Amniotic stem cell (primary cell): ENCODE results near the gene POLR1G.
"Not testable (repeated sequence)": the region's sequence is repeated elsewhere in the genome, so short reads cannot be mapped to it uniquely, and the experiment has no call there.

ENCODE experiments used
- DNase-seq: peaks from one replicate; lab custom pipeline; 2025; lab: John Stamatoyannopoulos, UW

Gene POLR1G

GRCh38 chr19:45400192-45400591 lies 6.3 kb upstream of the POLR1G start:
- no peak for DNase-seq

DNA sequence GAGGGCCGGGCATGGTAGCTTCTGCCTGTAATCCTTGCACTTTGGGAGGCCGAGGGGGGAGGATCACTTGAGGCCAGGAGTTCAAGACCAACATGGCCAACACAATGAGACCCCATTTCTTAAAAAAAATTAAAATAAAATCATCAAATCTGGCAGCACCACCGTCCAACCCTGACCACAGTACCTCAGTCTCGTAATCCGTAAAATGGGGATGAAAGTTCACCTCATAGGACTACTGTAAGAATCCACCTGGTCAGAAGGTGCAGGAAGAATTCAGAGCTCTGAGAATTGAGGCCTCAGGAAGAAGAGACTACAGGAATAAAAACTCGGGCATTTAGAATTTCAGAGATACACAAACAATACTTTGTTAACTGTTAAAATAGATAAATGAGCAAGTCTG lies 4.6 kb upstream of the POLR1G start:
- DNase-seq = no peak

- DNase-seq = no peak
Observed at GRCh38 chr19:45402298-45403061, 4.0 kb upstream of the POLR1G start.

DNA sequence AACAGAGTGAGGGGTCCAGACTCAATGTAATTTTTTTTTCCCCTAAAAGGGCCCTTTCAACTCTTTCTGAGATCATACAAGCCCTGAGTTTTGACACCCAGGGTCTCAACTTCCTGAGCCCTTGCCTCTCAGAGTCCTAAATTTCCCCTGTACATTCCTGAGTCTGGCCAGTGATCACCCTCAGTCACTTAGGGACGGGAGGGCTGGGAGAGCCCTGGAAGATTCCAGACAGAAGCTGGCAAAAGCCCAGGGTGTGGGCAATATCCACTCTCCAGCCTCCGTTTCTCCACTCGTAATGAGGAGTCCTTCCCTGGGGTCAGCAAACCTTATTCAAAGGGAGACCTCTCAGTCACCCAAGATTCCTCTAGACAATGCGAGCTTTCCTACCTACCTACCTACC lies 3.2 kb upstream of the POLR1G start:
- no peak for DNase-seq

- DNase-seq = no peak
Observed at GRCh38 chr19:45403781-45404556, 2.5 kb upstream of the POLR1G start.

GRCh38 chr19:45404557-45405434 lies 1.6 kb upstream of the POLR1G start, which contains the start of gene PPP1R13L:
Gene PPP1R13L, minus strand, starts transcription at chr19:45405069. Its CDS starts 6,751 bp downstream, at chr19:45398318.
- DNase-seq = no peak

GRCh38 chr19:45405435-45406225 lies 814 bp upstream of the POLR1G start:
- DNase-seq = peak; percentile 64

DNA sequence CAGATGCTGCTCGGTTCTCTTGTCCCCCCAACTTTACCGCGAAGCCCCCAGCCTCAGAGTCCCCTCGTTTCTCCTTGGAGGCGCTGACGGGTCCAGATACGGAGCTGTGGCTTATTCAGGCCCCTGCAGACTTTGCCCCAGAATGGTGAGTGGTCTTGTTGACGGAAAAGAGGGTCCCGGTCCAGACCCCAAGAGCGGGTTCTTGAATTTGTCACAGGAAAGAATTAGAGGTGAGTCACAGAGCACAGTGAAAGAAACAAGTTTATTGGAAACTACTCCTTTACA lies 589 bp downstream of the POLR1G start:
- no peak for DNase-seq

DNA sequence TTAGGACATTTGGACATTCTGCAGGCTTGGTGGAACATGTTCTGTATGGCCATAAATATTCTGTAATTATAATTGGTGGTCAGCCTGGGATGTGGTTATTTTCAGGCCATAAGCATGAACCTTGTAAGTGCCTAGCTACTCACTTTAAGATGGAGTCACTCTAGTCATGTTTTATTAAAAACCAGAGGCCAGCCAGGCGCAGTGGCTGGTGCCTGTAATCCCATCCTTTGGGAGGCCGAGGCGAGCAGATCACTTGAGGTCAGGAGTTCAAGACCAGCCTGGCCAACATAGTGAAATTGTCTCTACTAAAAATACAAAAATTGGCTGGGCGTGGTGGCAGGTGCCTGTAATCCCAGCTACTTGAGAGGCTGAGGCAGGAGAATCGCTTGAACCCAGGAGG lies 1.1 kb downstream of the POLR1G start:
- not testable (repeated sequence) for DNase-seq

- DNase-seq = no peak
Observed at GRCh38 chr19:45408121-45408520, 1.7 kb downstream of the POLR1G start.

DNA sequence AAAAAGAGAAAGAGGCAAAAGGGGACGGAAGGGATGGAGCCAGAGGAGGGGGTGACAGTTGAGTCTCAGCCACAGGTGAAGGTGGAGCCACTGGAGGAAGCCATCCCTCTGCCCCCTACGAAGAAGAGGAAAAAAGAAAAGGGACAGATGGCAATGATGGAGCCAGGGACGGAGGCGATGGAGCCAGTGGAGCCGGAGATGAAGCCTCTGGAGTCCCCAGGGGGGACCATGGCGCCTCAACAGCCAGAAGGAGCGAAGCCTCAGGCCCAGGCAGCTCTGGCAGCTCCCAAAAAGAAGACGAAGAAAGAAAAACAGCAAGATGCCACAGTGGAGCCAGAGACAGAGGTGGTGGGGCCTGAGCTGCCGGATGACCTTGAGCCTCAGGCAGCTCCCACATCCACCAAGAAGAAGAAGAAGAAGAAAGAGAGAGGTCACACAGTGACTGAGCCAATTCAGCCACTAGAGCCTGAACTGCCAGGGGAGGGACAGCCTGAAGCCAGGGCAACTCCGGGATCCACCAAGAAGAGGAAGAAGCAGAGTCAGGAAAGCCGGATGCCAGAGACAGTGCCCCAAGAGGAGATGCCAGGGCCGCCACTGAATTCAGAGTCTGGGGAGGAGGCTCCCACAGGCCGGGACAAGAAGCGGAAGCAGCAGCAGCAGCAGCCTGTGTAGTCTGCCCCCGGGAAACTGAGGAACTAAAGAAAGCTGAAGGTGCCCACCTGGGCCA lies 2.5 kb downstream of the POLR1G start:
- no peak for DNase-seq

DNA sequence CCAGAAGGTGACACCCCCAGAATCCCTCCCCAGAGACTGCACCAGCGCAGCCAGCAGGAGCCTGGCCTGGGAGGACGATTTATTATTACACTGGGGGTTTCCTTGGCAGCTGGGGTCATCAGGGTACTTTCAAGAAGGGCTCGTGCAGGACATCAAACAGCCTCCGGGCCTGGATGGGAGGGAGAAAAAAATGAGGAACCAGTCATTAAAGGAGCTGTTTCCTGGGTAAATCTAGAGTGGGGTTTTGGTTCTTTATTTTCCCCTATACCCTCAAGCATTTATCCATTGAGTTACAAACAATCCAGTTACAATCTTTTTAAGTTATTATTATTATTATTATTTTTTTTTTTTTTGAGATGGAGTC lies 3.1 kb downstream of the POLR1G start:
- DNase-seq = no peak

DNA sequence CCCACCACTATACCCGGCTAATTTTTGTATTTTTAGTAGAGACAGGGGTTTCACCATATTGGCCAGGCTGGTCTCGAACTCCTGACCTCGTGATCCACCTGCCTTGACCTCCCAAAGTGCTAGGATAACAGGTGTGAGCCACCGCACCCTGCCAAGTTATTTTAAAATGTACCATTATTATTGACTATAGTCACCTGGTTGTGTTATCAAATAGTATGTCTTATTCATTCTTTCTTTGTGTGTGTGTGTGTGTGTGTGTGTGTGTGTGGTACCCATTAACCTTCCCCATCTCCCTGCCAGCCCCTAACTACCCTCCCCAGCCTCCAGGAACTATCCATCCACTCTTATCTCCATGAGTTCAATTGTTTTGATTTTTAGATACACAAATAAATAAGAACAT lies 3.9 kb downstream of the POLR1G start:
- not testable (repeated sequence) for DNase-seq

GRCh38 chr19:45413497-45413896 lies 7.1 kb downstream of the POLR1G start:
- no peak for DNase-seq

- no peak for DNase-seq
Observed at GRCh38 chr19:45414468-45414867, 8.0 kb downstream of the POLR1G start.

DNA sequence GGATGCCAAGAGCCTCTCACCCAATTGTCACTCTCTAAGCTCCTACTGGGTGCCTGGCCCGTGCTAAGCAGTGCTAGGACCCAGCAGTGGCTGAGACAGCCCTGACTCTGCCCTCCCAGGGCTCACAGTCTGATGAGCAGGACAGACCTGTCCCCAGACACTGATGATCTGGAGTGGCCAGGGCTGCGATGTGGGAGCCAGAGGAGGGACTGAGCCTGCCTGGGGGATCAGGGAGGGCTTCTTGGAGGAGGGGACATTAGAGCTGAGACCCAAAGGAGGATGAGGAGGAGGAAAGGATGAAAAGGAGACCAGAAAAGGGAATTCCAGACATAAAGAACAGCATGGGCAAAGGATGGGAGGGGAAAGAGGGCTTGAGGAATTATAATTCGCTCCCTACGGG lies 10.7 kb downstream of the POLR1G start:
- DNase-seq = no peak

GRCh38 chr19:45418802-45419201 lies 12.4 kb downstream of the POLR1G start:
- DNase-seq = no peak

DNA sequence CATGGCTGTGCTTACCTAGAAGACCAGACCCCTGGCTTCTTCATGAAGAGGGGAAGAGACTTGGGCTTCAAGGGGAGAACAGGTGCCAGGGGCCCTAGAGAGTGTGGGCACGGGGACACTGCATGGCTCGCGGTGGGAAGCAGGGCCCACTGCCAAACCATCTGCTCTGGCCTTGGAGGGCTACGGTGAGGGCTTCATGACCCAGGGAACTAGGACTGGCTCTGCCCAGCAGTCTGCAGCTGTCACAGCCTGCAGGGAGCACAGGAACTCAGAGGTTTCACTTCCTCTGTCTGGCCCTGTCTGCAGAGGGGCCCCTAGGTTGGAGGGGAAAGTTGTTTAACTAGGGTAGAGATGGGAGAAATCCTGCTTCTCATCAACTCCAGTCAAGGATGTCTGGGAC lies 13.0 kb downstream of the POLR1G start:
- no peak for DNase-seq

DNA sequence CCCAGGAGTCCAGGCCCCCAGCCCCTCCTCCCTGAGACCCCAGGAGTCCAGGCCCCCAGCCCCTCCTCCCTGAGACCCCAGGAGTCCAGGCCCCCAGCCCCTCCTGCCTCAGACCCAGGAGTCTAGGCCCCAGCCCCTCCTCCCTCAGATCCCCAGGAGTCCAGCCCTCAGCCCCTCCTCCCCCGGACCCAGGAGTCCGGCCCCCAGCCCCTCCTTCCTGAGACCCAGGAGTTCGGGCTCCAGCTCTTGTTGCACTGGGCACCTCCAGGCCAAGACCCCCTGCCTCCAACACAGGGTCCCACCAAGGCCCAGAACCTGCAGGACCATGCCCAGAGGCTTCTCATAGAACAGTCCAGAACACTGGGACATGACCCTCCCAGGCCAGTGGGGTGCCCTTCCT lies 13.5 kb downstream of the POLR1G start:
- DNase-seq = no peak

DNA sequence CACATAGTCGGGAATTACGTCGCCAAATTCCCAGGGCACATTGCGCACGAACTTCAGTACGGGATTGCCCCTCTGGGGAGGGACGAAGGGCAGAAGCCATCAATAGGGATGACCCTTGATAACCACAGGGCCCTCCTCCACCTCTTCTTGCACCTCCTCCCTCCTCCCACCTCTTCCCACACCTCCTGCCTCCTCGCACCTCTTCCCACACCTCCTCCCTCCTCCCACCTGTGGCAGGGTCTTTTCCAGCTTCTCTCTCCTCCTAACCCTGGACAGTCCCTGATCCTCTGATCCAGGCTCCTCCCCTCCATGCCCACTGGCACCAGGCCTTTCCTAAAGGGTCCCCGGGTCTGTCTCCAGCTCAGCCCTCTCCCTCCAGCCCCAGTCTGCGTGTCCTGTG lies 13.9 kb downstream of the POLR1G start:
- DNase-seq = no peak

DNA sequence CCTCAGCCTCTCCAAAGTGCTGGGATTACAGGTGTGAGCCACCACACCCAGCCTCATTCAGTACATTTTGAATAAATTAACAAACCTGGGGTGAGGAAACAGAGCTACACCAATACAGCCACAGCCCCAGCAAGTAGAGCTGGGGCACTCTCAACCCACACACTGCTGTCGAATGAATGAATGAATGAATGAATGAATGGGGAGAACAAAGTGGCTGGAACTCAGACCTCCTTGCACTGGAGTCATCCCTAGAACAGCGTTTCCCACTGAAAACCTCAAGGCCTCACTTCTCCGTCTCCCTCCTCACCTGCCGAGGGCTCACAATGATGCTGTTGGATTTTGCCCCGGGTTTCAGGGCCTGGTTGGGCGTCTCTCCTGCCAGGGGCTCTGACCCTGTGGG lies 14.4 kb downstream of the POLR1G start:
- DNase-seq = no peak
